GM18498 (cell line): ENCODE results near the gene PPP1R3G.
A peak's percentile ranks its signal among the peaks of the same experiment; 100 is the strongest.
"Not testable (repeated sequence)": the region's sequence is repeated elsewhere in the genome, so short reads cannot be mapped to it uniquely, and the experiment has no call there.

Source experiments
- ATAC-seq: cut with Tn5 transposase; IDR thresholded peaks from one replicate; pipeline ENCODE4 v1.9.1; 2021; ENCODE audit warnings: mild to moderate bottlenecking, moderate library complexity; ENCODE audit not compliant: unreplicated experiment

Gene PPP1R3G

GRCh38 chr6:5084781-5085647 is at the start of gene PPP1R3G:
Gene PPP1R3G (plus strand): TSS chr6:5085341. CDS start chr6:5085486, 145 bp downstream.
- peak; percentile 58 for ATAC-seq

GRCh38 chr6:5036269-5036668 is 48.9 kb upstream of the PPP1R3G start:
- no peak for ATAC-seq

- no peak for ATAC-seq
These were observed 43.2 kb upstream of the PPP1R3G start for GRCh38 chr6:5041955-5042354.

- ATAC-seq: no peak
These were observed 42.7 kb upstream of the PPP1R3G start for GRCh38 chr6:5042436-5042835.

- no peak for ATAC-seq
These were observed 40.3 kb upstream of the PPP1R3G start for GRCh38 chr6:5044866-5045265.

GRCh38 chr6:5045416-5045815 is 39.7 kb upstream of the PPP1R3G start:
- ATAC-seq: no peak

GRCh38 chr6:5046430-5046829 is 38.7 kb upstream of the PPP1R3G start:
- no peak for ATAC-seq

- ATAC-seq: no peak
These were observed 35.1 kb upstream of the PPP1R3G start for GRCh38 chr6:5050009-5050408.

GRCh38 chr6:5051394-5051793 is 33.7 kb upstream of the PPP1R3G start:
- no peak for ATAC-seq

GRCh38 chr6:5053038-5053437 is 32.1 kb upstream of the PPP1R3G start:
- no peak for ATAC-seq

GRCh38 chr6:5053864-5054244 is 31.3 kb upstream of the PPP1R3G start:
- no peak for ATAC-seq

GRCh38 chr6:5054245-5054873 is 30.8 kb upstream of the PPP1R3G start:
- ATAC-seq: no peak

GRCh38 chr6:5055118-5055517 is 30.0 kb upstream of the PPP1R3G start:
- no peak for ATAC-seq

GRCh38 chr6:5058254-5058653 is 26.9 kb upstream of the PPP1R3G start:
- no peak for ATAC-seq

GRCh38 chr6:5059036-5059896 is 25.9 kb upstream of the PPP1R3G start:
- no peak for ATAC-seq

- not testable (repeated sequence) for ATAC-seq
These were observed 24.7 kb upstream of the PPP1R3G start for GRCh38 chr6:5060439-5060838.

- ATAC-seq: no peak
These were observed 24.0 kb upstream of the PPP1R3G start for GRCh38 chr6:5061152-5061551.

GRCh38 chr6:5063617-5064016 is 21.5 kb upstream of the PPP1R3G start:
- no peak for ATAC-seq

GRCh38 chr6:5066456-5067093 is 18.6 kb upstream of the PPP1R3G start:
- no peak for ATAC-seq

- no peak for ATAC-seq
These were observed 17.8 kb upstream of the PPP1R3G start for GRCh38 chr6:5067305-5067704.
